Activated CD4-positive, alpha-beta T cell treated with anti-CD3 and anti-CD28 coated beads, Interleukin-2, amount 50 U/mL, for 4 hours (primary cell): ENCODE measurements around the gene GPHB5.
"Not testable (repeated sequence)": the region's sequence is repeated elsewhere in the genome, so short reads cannot be mapped to it uniquely, and the experiment has no call there.

Experiments
- DNase-seq, 2 experiments: peaks; one replicate each; pipeline ENCODE4 v3.0.0-alpha.2; 2020

GPHB5 gene

GRCh38 chr14:63318835-63319234 lies at the start of gene GPHB5:
Gene GPHB5, minus strand, starts transcription at chr14:63318935. Its CDS starts 1,086 bp downstream, at chr14:63317849.
- no peak for DNase-seq

GRCh38 chr14:63367742-63368364 lies 49.1 kb upstream of the GPHB5 start:
- no peak for DNase-seq

GRCh38 chr14:63362389-63362819 lies 43.7 kb upstream of the GPHB5 start:
- DNase-seq: no peak

- no peak for DNase-seq
Observed at GRCh38 chr14:63361790-63362189, 43.1 kb upstream of the GPHB5 start.

DNA sequence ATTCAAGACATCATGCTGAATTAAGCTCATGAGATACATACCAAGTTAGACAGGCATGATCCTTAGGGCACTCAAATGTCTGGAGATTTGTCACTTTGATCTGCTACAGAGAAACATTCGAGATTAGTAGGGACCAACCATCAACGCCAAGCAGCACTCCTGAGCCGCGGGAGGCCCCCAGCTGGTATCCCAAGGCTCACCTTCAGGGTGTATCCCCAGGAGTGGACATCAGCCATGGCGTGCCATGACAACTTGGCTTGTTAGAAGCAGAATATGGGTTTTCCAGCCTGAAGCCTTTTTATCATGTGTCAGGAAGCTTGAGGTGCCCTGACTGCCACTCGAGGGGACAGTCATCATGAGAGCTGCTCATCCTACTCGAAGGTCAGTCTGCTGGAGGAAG lies 39.1 kb upstream of the GPHB5 start:
- no peak for DNase-seq

GRCh38 chr14:63345826-63346225 lies 27.1 kb upstream of the GPHB5 start:
- DNase-seq: no peak

DNA sequence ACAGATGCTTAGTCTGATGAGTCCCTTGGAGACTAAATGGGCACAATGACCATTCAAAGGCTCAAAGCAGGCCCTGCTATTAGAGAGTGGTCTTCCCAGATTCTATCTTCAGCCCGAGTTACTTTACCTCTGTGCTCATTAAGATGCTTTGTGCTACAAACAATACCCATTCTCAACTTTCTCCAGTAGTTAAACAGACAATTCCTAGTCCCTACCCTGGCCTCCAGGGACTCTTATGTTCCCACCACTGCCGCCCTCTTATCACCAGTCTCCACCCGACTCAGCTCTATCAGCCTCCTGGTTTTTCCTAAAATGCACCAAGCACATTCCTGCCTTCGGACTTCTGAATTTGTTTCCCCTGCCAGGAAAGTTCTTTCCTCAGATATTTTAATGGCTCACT lies 25.6 kb upstream of the GPHB5 start:
- no peak for DNase-seq

GRCh38 chr14:63343878-63344277 lies 25.1 kb upstream of the GPHB5 start:
- no peak for DNase-seq

DNA sequence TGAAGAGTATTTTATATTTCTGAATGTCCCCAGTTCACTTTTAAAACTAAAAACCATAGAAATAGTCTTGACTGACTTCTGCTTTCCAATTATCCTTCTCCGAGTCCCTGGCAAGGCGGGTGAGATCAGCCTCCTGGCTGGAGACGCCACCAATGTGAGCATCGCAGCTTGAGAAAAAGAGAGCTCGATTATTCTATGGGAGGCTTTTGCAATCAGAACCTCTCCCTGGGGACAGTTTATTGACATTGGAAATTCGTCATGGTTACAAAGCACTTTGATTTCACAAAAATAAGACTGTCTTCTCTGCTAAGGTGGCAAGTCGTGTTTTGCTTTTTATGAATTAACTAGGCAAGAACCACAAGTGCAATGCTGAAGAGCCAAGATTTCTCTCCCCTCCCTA lies 23.6 kb upstream of the GPHB5 start:
- no peak for DNase-seq

- no peak for DNase-seq
Observed at GRCh38 chr14:63328787-63329737, 10.3 kb upstream of the GPHB5 start.

DNA sequence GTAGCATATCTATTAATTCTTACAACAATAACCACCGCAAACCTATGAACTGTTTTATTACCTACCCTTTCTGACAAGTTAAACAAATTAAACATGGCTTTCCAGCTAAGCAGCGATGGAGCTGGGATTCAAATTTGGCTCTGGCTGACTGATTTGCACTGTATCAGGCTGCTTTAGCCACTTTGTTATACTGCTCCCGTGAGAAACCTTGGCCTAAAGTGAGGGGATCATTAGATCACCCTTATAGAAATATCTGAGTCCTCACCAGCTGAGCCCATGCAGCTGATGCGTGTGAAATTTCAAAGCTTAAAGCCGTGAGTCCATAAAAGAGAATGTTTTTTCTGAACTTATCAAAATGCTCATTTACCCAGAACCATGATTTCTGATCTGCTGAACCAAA lies 8.1 kb upstream of the GPHB5 start:
- no peak for DNase-seq

- DNase-seq: no peak
Observed at GRCh38 chr14:63322897-63323573, 4.3 kb upstream of the GPHB5 start.

DNA sequence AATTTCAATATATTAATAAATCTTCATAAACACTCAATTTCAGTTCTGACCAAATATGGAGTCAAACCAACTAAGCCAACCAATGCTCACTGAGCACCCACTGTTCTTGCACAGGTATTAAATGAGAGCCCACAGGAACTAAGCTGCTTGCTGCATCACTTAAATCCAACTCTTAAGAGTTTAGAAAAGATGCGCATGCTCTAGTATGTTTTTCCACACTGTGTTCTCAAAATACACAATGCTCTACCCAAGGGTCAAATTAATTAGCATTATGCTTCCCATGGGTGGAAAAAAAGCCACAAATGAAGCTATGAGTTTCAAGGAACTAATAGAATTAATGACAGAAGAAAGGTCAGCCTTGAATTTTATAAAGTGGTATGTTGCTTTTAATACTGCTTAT lies 3.7 kb upstream of the GPHB5 start:
- no peak for DNase-seq

GRCh38 chr14:63308723-63309317 lies 9.9 kb downstream of the GPHB5 start:
- DNase-seq: no peak

GRCh38 chr14:63304429-63304828 lies 14.3 kb downstream of the GPHB5 start:
- DNase-seq: not testable (repeated sequence)

DNA sequence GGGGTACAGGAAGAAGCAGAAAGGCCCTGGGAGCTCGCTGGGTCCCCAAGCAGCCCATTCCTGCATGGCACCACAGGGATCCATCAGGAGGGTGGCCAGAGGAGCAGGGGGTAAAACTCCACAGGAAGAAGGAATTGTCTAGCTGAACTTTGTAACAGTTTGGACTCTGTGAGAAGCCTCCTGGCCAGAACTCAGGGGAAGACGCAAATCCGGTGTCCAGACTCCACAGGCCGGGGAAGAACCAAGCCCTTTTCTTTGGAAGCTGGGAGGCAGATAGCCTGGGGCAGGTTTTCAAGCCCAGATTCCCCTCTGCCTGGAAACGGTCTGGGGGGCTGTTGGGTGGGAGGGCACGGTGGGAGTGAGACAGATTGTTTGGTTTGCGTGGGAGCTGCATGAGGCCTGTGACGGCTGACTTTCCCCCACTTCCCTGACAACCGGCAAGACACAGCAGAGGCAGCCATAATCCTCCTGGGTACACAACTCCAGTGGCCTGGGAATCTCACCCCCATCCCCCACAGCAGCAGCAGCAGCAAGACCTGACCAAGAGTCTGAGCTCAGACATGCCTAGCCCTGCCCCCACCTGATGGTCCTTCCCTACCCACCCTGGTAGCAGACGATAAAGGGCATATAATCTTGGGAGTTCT lies 16.7 kb downstream of the GPHB5 start:
- no peak for DNase-seq

- no peak for DNase-seq
Observed at GRCh38 chr14:63300854-63301253, 17.9 kb downstream of the GPHB5 start.

DNA sequence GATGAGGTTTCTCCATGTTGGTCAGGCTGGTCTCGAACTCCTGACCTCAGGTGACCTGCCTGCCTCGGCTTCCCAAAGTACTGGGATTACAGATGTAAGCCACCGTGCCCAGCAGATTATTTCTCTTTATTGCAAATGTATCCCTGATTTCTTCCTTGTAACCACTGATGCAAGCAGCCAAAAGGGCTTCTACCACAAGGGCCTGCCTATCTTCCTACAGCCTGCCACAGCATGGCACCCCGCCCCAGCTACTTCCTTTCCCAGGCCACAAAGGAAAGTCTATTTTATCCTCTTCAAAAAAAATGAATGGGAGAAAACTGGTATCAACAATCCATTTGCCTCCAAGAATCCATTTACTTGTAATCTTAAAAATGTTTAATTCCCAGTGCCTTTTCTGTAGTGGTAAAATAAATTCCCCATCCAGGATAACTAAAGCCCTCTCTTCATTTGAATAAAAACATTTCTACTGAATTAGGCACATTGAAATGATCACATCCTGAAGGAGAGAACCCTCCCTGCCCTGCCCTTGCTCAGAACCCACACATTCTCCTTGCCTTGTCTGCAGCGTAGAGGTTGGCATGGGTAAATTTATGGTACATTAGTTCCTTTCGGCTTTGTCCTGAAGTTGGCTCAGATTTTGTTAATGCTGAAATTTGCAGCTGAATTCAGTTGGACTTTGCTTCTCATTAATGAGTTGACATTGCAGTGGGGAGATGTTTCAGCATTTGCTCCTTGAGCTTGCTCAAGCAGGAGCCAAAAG lies 19.2 kb downstream of the GPHB5 start:
- no peak for DNase-seq

GRCh38 chr14:63297372-63298063 lies 21.2 kb downstream of the GPHB5 start:
- DNase-seq: no peak

GRCh38 chr14:63296060-63296563 lies 22.6 kb downstream of the GPHB5 start:
- DNase-seq: no peak

- no peak for DNase-seq
Observed at GRCh38 chr14:63295231-63295685, 23.5 kb downstream of the GPHB5 start.
